Astrocyte (in vitro differentiated cells and primary cell): Measurements from ENCODE around the gene DPAGT1. TPM values are rescaled to one million over a fixed set of nuclear protein-coding genes. Genes with fewer than 3 reads are reported as not detected.
A peak's percentile ranks its signal among the peaks of the same experiment; 100 is the strongest.

Experiments
- DNase-seq: peaks from one replicate; pipeline ENCODE4 v3.0.0-alpha.2; 2010; ENCODE audit warnings: low read depth
- FAIRE-seq: peaks from 2 replicates; lab custom pipeline; 2011; peaks lifted over from hg19 to GRCh38; lab: Jason Lieb, UNC
- H2AFZ ChIP-seq: 2 replicates; pipeline ENCODE4 v1.6.0; 2012; ENCODE audit warnings: low read depth, low read length, inconsistent platforms
- H3K27ac ChIP-seq: 2 replicates; pipeline ENCODE4 v1.5.1; 2011; ENCODE audit warnings: low read depth, low read length, inconsistent platforms
- H3K27me3 ChIP-seq: 2 replicates; pipeline ENCODE4 v1.6.0; 2011; ENCODE audit warnings: low read length, inconsistent platforms; ENCODE audit not compliant: insufficient read depth
- H3K36me3 ChIP-seq: 2 replicates; pipeline ENCODE4 v1.5.1; 2011; ENCODE audit warnings: low read length, inconsistent platforms; ENCODE audit not compliant: insufficient read depth
- H3K4me1 ChIP-seq: 2 replicates; pipeline ENCODE4 v1.5.1; 2011; ENCODE audit warnings: low read length, inconsistent platforms; ENCODE audit not compliant: insufficient read depth
- H3K4me2 ChIP-seq: 2 replicates; pipeline ENCODE4 v1.6.0; 2012; ENCODE audit warnings: low read length, inconsistent platforms
- H3K4me3 ChIP-seq: 2 replicates; pipeline ENCODE4 v1.5.1; 2011; ENCODE audit warnings: low read depth, mild to moderate bottlenecking, low read length, inconsistent platforms; ENCODE audit not compliant: insufficient read depth
- H3K79me2 ChIP-seq: 2 replicates; pipeline ENCODE4 v1.6.0; 2012; ENCODE audit warnings: mild to moderate bottlenecking, low read length, inconsistent platforms; ENCODE audit not compliant: insufficient read depth
- H3K9ac ChIP-seq: 2 replicates; pipeline ENCODE4 v1.6.0; 2012; ENCODE audit warnings: mild to moderate bottlenecking, low read length, inconsistent platforms
- H3K9me3 ChIP-seq: 2 replicates; pipeline ENCODE4 v1.5.1; 2012; ENCODE audit warnings: low read depth, mild to moderate bottlenecking, low read length, inconsistent platforms; ENCODE audit not compliant: insufficient read depth
- H4K20me1 ChIP-seq: 2 replicates; pipeline ENCODE4 v1.6.0; 2012; ENCODE audit warnings: low read length, inconsistent platforms; ENCODE audit not compliant: insufficient read depth
- H3K27ac Mint-ChIP-seq: one replicate; pipeline ENCODE4 v1.8.0; 2021; ENCODE audit warnings: mild to moderate bottlenecking, mixed read lengths; ENCODE audit not compliant: unreplicated experiment
- H3K27me3 Mint-ChIP-seq: one replicate; pipeline ENCODE4 v1.8.0; 2021; ENCODE audit warnings: low read depth, mixed read lengths; ENCODE audit not compliant: unreplicated experiment
- H3K36me3 Mint-ChIP-seq: one replicate; pipeline ENCODE4 v1.8.0; 2021; ENCODE audit warnings: low read depth, mixed read lengths; ENCODE audit not compliant: unreplicated experiment
- H3K4me1 Mint-ChIP-seq: one replicate; pipeline ENCODE4 v1.8.0; 2021; ENCODE audit warnings: low read depth, mixed read lengths; ENCODE audit not compliant: unreplicated experiment
- H3K4me3 Mint-ChIP-seq: one replicate; pipeline ENCODE4 v1.8.0; 2021; ENCODE audit warnings: mild to moderate bottlenecking, moderate library complexity, mixed read lengths; ENCODE audit not compliant: unreplicated experiment
- H3K9me3 Mint-ChIP-seq: one replicate; pipeline ENCODE4 v1.8.0; 2021; ENCODE audit warnings: mild to moderate bottlenecking, mixed read lengths; ENCODE audit not compliant: unreplicated experiment
- CTCF ChIP-seq: IDR thresholded peaks from 2 replicates; pipeline ENCODE4 v1.5.1; 2011; ENCODE audit warnings: low read depth, mild to moderate bottlenecking, inconsistent platforms, low read length, moderate library complexity; ENCODE audit not compliant: insufficient read depth
- EZH2 ChIP-seq: IDR thresholded peaks from 2 replicates; pipeline ENCODE4 v1.6.1; 2012; ENCODE audit warnings: mild to moderate bottlenecking, low read length, inconsistent platforms; ENCODE audit not compliant: insufficient read depth
- total RNA-seq: library from RNA; stranded (reverse); gene quantifications from 2 replicates; pipeline ENCODE4 v1.2.1, GENCODE V29; 2021

Gene DPAGT1
- total RNA-seq, 1 donor from 2014 or later = 44.1 TPM

- DNase-seq (no peak), FAIRE-seq (no peak)
- Histone ChIP-seq H3K4me3 (peak overlapping the region; percentile 78), H3K27me3 (no peaks in the 10 kb centered on the region), H3K27ac (peak overlapping the region; percentile 83), H3K9me3 (no peaks in the 10 kb centered on the region), H3K4me2 (peak overlapping the region; percentile 91), H3K36me3 (peaks cover 39% of the 10 kb centered on the region), H3K79me2 (peaks cover 47% of the 10 kb centered on the region), H3K4me1 (peaks cover 18% of the 10 kb centered on the region), H4K20me1 (peaks cover 48% of the 10 kb centered on the region), H2AFZ (peak overlapping the region; percentile 72), H3K9ac (peak overlapping the region; percentile 91)
- Mint-ChIP-seq H3K36me3 (peaks cover 22% of the 10 kb centered on the region), H3K27ac (peak overlapping the region; percentile 63), H3K27me3 (no peaks in the 10 kb centered on the region), H3K4me3 (peak overlapping the region; percentile 97), H3K9me3 (no peaks in the 10 kb centered on the region), H3K4me1 (peaks cover 14% of the 10 kb centered on the region)
- TF ChIP-seq EZH2 (no peak), CTCF (no peak)
These were observed 45.1 kb downstream of the DPAGT1 start for GRCh38 chr11:119056421-119056999.

- peak overlapping the region; percentile 78 for H3K4me3 ChIP-seq
- H3K27ac Mint-ChIP-seq = peak overlapping the region; percentile 63
- H3K9ac ChIP-seq = peak overlapping the region; percentile 91
- peaks cover 18% of the 10 kb centered on the region for H3K4me1 ChIP-seq
- H2AFZ ChIP-seq = no peak overlapping the region
- peaks cover 47% of the 10 kb centered on the region for H3K79me2 ChIP-seq
- H3K9me3 ChIP-seq = no peaks in the 10 kb centered on the region
- no peaks in the 10 kb centered on the region for H3K27me3 ChIP-seq
- TF ChIP-seq CTCF (no peak), EZH2 (no peak)
- H3K4me3 Mint-ChIP-seq = peak overlapping the region; percentile 93
- H3K27me3 Mint-ChIP-seq = no peaks in the 10 kb centered on the region
- H3K27ac ChIP-seq = peak overlapping the region; percentile 83
- DNase-seq = no peak
- H3K9me3 Mint-ChIP-seq = no peaks in the 10 kb centered on the region
- FAIRE-seq = no peak
- peaks cover 54% of the 10 kb centered on the region for H4K20me1 ChIP-seq
- peaks cover 25% of the 10 kb centered on the region for H3K36me3 Mint-ChIP-seq
- peak overlapping the region; percentile 91 for H3K4me2 ChIP-seq
- H3K36me3 ChIP-seq = peaks cover 45% of the 10 kb centered on the region
- peaks cover 14% of the 10 kb centered on the region for H3K4me1 Mint-ChIP-seq
These were observed 45.8 kb downstream of the DPAGT1 start for GRCh38 chr11:119055901-119056300.

GRCh38 chr11:119054418-119054817 lies 47.2 kb downstream of the DPAGT1 start:
- peak overlapping the region; percentile 61 for H3K4me3 Mint-ChIP-seq
- no peaks in the 10 kb centered on the region for H3K27me3 Mint-ChIP-seq
- H3K36me3 Mint-ChIP-seq = peaks cover 30% of the 10 kb centered on the region
- peak overlapping the region; percentile 22 for H3K9ac ChIP-seq
- no peak overlapping the region for H3K27ac ChIP-seq
- no peak overlapping the region for H3K27ac Mint-ChIP-seq
- H4K20me1 ChIP-seq = peaks cover 67% of the 10 kb centered on the region
- H2AFZ ChIP-seq = no peak overlapping the region
- FAIRE-seq (no peak), DNase-seq (no peak)
- H3K4me1 ChIP-seq = peaks cover 18% of the 10 kb centered on the region
- H3K9me3 Mint-ChIP-seq = no peaks in the 10 kb centered on the region
- H3K36me3 ChIP-seq = peaks cover 56% of the 10 kb centered on the region
- H3K27me3 ChIP-seq = no peaks in the 10 kb centered on the region
- no peak overlapping the region for H3K4me3 ChIP-seq
- TF ChIP-seq CTCF = no peak
- peaks cover 14% of the 10 kb centered on the region for H3K4me1 Mint-ChIP-seq
- peaks cover 47% of the 10 kb centered on the region for H3K79me2 ChIP-seq
- no peaks in the 10 kb centered on the region for H3K9me3 ChIP-seq
- no peak overlapping the region for H3K4me2 ChIP-seq
